Measurements from ENCODE around the gene ST7.

GRCh38 chr7:116997972-116998371 is 44.7 kb downstream of the ST7 start:
- no peak for TF ChIP-seq EZH2 (IDR thresholded peaks at IDR 0.05; ENCODE audit: borderline replicate concordance)
- TF ChIP-seq CTCF (IDR thresholded peaks at IDR 0.05; ENCODE audit: poor library complexity), result no peak
- no peak for TF ChIP-seq EZH2phosphoT487 (IDR thresholded peaks at IDR 0.05; ENCODE audit: low read depth, severe bottlenecking, unreplicated experiment)

Data from hepatocyte (in vitro differentiated cells).